MCF 10A (cell line): ENCODE measurements around the gene GTF2IRD2. TPM values are rescaled to one million over a fixed set of nuclear protein-coding genes. Genes with fewer than 3 reads are reported as not detected.
A peak's percentile ranks its signal among the peaks of the same experiment; 100 is the strongest.
"Not testable (repeated sequence)": the region's sequence is repeated elsewhere in the genome, so short reads cannot be mapped to it uniquely, and the experiment has no call there.

Experiments used
- BruUV-seq: library from RNA; stranded (reverse); fragments of 400-500 nt; replicated peaks from 2 replicates; lab custom pipeline; 2021; lab: Mats Ljungman, UMichigan
- CTCF ChIA-PET: fragments of 300-600 bp; sonication (Branson Sonifier 250); formaldehyde crosslinking; extraction: SDS; loops from one replicate; lab custom pipeline; 2021; ENCODE audit warnings: antibody characterized with exemption, inconsistent platforms; lab: Yijun Ruan, JAX
- POLR2A ChIA-PET: fragments of 300-600, 350-650 bp; sonication (Branson Sonifier 250); formaldehyde crosslinking; extraction: SDS; loops from one replicate; lab custom pipeline; 2020; ENCODE audit warnings: antibody characterized with exemption, inconsistent platforms; lab: Yijun Ruan, JAX
- DNase-seq: peaks from one replicate; pipeline ENCODE4 v3.0.0-alpha.2; 2018; ENCODE audit not compliant: unreplicated experiment
- H3K27ac Mint-ChIP-seq: one replicate; pipeline ENCODE4 v1.8.0; 2022; ENCODE audit warnings: mild to moderate bottlenecking, low read depth, mixed read lengths; ENCODE audit not compliant: unreplicated experiment
- H3K27me3 Mint-ChIP-seq: one replicate; pipeline ENCODE4 v1.8.0; 2022; ENCODE audit warnings: mixed read lengths; ENCODE audit not compliant: insufficient read depth, unreplicated experiment
- H3K36me3 Mint-ChIP-seq: one replicate; pipeline ENCODE4 v1.8.0; 2022; ENCODE audit warnings: mild to moderate bottlenecking, moderate library complexity, mixed read lengths; ENCODE audit not compliant: insufficient read depth, unreplicated experiment
- H3K4me1 Mint-ChIP-seq: one replicate; pipeline ENCODE4 v1.8.0; 2022; ENCODE audit warnings: mixed read lengths; ENCODE audit not compliant: insufficient read depth, unreplicated experiment
- H3K4me3 Mint-ChIP-seq: one replicate; pipeline ENCODE4 v1.8.0; 2022; ENCODE audit warnings: mild to moderate bottlenecking, moderate library complexity, mixed read lengths; ENCODE audit not compliant: unreplicated experiment
- H3K9me3 Mint-ChIP-seq: one replicate; pipeline ENCODE4 v1.8.0; 2022; ENCODE audit warnings: mixed read lengths; ENCODE audit not compliant: unreplicated experiment
- intact Hi-C: fragments of 100-400 bp; cut with micrococcal nuclease; formaldehyde crosslinking; loops from 2 replicates; pipeline ENCODE4 v1.14.1; 2022
- total RNA-seq: library from RNA; stranded (reverse); gene quantifications from 2 replicates; pipeline ENCODE4 v1.2.3, GENCODE V29; 2022

The GTF2IRD2 gene
- total RNA-seq, 1 experiment from 2014 or later: 13.4 TPM

DNA sequence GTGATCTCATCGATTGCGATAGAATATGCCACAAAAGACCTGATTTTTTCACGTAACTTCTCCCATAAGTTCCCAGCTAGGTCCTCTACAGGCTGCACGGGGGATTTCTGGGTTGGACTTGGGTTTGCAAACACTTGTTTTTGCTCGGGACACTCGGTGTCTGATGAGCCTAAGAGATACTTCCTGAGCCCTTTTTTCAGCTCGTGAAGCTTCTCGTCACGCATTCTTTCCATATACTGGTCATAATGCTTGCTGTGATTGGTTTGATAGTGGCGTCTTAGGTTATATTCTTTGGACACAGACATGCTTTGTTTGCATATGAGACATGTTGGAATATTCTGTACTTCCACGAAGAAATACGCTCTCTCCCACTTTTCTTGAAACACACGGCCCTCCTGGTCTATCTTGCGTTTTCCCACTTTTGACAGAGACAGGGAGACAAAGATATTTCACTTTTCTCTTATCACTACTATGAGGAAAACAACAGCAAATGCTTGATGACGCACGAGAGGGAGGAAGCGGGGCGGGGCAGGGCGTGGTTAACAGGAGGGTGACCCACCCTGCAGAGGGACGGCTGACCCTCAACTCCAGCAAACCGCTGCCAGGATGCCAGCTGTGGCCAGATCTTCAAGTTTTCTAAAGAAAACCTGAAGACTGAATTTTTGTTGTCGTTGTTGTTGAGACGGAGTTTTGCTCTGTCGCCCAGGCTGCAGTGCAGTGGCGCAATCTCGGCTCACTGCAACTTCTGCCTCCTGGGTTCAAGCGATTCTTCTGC lies 53.4 kb downstream of the GTF2IRD2 start:
- H3K9me3 Mint-ChIP-seq, H3K36me3 Mint-ChIP-seq, H3K4me3 Mint-ChIP-seq, H3K27me3 Mint-ChIP-seq, intact Hi-C loops, DNase-seq, BruUV-seq, H3K4me1 Mint-ChIP-seq, CTCF ChIA-PET, POLR2A ChIA-PET, H3K27ac Mint-ChIP-seq: not testable (repeated sequence)

DNA sequence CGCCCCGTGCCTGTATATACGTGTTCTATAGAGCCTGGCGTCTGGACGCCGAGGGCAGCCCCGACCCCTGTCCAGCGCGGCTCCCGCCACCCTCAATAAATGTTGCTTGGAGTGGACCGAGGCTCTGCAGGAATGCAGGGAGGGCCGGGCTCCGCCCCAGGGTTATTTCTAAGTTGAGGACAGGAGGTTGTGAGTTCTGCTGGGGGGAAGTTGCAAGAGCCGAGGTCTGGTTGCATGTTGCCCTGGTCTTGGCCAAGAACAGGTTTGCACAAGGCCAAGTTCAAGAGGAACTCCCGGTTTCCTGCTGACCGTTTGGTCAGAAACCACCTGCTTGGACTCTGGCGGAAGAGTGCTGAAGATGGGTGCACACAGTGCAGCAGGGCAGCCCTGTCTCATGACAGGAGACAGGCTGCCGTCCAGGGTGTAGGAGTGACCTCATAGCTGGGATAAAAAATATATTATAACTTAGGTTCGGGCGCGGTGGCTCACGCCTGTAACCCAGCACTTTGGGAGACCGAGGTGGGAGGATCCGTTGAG lies 62.1 kb downstream of the GTF2IRD2 start:
- H3K9me3 Mint-ChIP-seq, H3K36me3 Mint-ChIP-seq, H3K27me3 Mint-ChIP-seq, POLR2A ChIA-PET, BruUV-seq, CTCF ChIA-PET, H3K27ac Mint-ChIP-seq, H3K4me3 Mint-ChIP-seq, H3K4me1 Mint-ChIP-seq, intact Hi-C loops, DNase-seq: not testable (repeated sequence)

DNA sequence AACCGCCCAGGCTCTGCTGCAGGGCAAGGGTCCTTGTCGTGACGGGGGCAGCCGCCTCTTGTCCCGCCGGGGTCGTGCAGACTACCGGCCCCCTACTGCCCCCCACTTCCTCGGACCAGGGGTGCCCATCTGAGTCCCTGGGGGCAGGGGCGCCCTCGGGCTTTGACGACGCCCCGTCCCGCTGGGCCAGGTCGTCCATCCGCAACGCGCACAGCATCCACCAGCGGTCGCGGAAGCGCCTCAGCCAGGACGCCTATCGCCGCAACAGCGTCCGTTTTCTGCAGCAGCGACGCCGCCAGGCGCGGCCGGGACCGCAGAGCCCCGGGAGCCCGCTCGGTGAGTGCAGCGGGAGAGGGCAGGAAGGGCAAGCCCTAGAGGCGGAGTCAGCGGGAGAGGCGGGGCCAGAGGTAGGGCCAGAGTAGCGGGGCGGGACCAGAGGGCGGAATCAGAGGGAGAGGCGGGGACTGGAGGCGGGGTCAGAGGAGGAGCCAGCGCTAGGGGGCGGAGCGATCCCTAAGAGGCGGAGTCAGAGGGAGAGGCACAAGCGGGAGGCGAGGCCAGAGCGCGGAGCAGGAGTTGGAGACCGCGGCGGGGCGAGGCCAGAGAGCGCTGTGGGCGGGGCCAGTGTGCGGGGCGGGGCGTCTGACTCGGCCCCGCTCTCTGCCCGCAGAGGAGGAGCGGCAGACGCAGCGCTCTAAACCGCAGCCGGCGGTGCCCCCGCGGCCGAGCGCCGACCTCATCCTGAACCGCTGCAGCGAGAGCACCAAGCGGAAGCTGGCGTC lies 62.8 kb downstream of the GTF2IRD2 start:
- H3K4me3 Mint-ChIP-seq: peak overlapping the region; percentile 35
- H3K4me1 Mint-ChIP-seq, H3K27ac Mint-ChIP-seq, H3K27me3 Mint-ChIP-seq, BruUV-seq, CTCF ChIA-PET, intact Hi-C loops, POLR2A ChIA-PET, DNase-seq, H3K9me3 Mint-ChIP-seq, H3K36me3 Mint-ChIP-seq: not testable (repeated sequence)

DNA sequence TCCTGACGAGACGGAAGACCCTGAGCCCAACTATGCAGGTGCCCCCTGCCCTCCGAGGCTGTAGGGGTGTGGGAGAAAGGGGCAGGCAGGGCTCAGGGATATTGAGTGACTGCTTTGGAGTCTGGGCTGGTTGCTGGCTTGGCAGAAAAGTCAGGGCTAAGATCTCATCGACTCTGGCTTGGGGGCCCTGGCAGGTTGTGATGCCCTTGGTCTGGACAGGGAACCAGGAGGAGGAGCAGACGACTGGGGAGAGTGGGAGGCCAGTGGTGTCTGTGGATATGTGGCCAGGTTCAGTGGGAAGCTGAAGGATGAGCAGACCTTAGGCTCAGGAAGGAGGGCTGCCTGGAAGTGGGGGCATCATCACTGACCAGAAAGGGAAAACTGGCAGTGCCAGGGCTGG lies 67.8 kb downstream of the GTF2IRD2 start:
- POLR2A ChIA-PET, BruUV-seq, H3K4me1 Mint-ChIP-seq, H3K36me3 Mint-ChIP-seq, intact Hi-C loops, CTCF ChIA-PET, H3K27ac Mint-ChIP-seq, H3K4me3 Mint-ChIP-seq, H3K27me3 Mint-ChIP-seq, H3K9me3 Mint-ChIP-seq: not testable (repeated sequence)
- DNase-seq: peak; percentile 0

DNA sequence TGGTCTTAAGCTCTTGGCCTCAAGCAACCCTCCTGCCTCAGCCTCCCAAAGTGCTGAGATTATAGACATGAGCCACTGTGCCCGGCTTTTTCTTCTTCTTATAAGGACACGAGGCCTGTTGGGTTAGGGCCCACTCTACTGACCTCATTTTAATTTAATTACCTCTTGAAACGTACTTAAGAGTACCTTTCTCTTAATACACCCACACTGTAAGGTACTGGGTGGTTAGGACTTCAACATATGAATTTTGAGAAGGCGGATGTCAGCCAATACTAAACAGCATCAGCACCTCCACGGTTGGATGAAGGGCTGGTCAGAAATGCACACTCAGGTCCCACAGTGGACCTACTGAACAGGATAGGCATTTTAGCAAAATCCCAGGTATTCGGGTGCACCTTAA lies 69.7 kb downstream of the GTF2IRD2 start:
- DNase-seq, H3K36me3 Mint-ChIP-seq, H3K4me3 Mint-ChIP-seq, intact Hi-C loops, CTCF ChIA-PET, H3K9me3 Mint-ChIP-seq, POLR2A ChIA-PET, H3K4me1 Mint-ChIP-seq, H3K27me3 Mint-ChIP-seq, H3K27ac Mint-ChIP-seq, BruUV-seq: not testable (repeated sequence)

DNA sequence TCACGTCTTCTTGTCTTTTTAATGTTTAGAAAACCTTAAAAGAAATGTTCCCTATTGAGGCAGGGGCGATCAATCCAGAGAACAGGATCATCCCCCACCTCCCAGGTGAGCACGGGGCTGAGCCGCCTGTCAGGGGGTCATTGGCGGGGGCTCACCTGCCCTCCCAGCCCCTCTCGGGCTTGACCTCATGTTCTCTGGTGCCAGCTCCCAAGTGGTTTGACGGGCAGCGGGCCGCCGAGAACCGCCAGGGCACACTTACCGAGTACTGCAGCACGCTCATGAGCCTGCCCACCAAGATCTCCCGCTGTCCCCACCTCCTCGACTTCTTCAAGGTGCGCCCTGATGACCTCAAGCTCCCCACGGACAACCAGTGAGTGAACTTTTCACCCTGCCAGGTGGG lies 72.4 kb downstream of the GTF2IRD2 start:
- H3K27me3 Mint-ChIP-seq, H3K4me3 Mint-ChIP-seq, POLR2A ChIA-PET, H3K27ac Mint-ChIP-seq, H3K36me3 Mint-ChIP-seq, intact Hi-C loops, DNase-seq, BruUV-seq, H3K9me3 Mint-ChIP-seq, CTCF ChIA-PET, H3K4me1 Mint-ChIP-seq: not testable (repeated sequence)

DNA sequence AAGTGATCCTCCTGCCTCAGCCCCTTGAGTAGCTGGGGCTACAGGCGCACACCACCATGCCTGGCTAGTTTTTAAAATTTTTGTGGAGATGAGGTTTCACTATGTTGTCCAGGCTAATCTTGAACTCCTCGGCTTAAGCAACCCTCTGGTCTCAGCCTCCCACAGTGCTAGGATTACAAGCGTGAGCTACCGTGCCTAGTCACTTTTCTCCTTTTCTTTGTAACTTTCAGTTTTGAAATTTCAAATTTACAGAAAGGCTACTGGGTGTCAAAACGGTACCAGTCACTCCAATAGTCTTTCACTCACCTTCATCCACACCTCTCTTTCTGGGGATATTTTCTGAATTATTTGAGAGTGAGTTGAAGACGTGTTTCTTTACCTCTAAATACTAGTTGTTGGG lies 76.3 kb downstream of the GTF2IRD2 start:
- DNase-seq, H3K4me1 Mint-ChIP-seq, H3K27ac Mint-ChIP-seq, H3K9me3 Mint-ChIP-seq, H3K4me3 Mint-ChIP-seq, CTCF ChIA-PET, H3K36me3 Mint-ChIP-seq, POLR2A ChIA-PET, BruUV-seq, H3K27me3 Mint-ChIP-seq, intact Hi-C loops: not testable (repeated sequence)

DNA sequence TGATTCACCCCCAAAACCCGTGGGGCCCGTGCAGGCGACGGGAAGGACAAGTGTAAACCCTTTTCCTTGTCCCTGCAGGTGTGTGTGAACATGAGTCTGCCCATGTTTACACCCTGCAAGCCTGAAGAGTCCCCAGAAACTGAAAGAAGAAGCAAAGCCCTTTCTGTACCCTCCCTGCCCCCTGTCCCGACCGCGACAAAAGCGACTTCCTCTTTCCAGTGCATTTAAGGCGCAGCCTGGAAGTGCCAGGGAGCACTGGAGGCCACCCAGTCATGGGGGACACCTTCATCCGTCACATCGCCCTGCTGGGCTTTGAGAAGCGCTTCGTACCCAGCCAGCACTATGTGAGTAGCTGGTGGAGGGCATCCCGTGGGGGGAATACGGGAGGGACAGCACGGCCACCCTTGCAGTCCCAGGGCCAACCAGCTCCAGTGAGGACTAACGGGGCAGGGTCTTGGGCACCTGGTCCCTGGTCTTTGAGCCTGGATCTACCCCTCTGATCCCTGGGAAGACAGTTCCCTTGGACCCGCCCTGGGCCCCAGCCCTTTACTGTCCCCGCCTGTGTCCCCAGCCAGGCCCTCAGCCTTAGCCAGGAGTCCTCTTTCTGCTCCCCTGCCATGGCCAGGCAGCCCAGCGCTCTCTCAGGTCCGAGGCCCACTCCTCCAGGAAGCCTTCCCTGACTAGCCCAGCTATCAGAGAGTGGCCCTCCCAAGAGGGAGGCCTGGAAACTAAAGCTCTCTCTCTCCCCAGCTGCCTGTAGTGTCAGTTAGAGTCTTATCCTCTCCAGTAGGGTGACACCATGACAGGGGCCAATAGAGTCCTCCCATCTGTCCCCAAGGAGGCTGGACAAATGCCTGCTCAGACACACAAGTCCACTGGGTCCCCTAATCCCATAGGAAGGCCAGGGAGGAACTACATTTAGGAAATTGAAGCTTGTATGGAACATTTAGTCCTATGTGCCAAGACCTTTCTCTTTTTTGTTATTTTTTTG lies 77.3 kb downstream of the GTF2IRD2 start, which contains the start of gene NCF1:
Gene NCF1, plus strand, starts transcription at position 252 of the 991 bp plus-strand sequence. Its CDS starts 21 bp downstream, at position 273.
- H3K4me1 Mint-ChIP-seq, POLR2A ChIA-PET, H3K9me3 Mint-ChIP-seq, BruUV-seq, CTCF ChIA-PET, H3K36me3 Mint-ChIP-seq, H3K27me3 Mint-ChIP-seq, H3K27ac Mint-ChIP-seq, H3K4me3 Mint-ChIP-seq, intact Hi-C loops, DNase-seq: not testable (repeated sequence)
